IPS-18c (cell line): Measurements from ENCODE around the gene ATG4D.
A peak's percentile ranks its signal among the peaks of the same experiment; 100 is the strongest.
"Not testable (repeated sequence)": the region's sequence is repeated elsewhere in the genome, so short reads cannot be mapped to it uniquely, and the experiment has no call there.

Experiments
- H3K4me3 ChIP-seq: 2 replicates; pipeline ENCODE4 v1.7.0; 2013; ENCODE audit warnings: low read depth, mild to moderate bottlenecking, low read length, moderate library complexity; ENCODE audit not compliant: insufficient read depth
- H3K9me3 ChIP-seq: one replicate; pipeline ENCODE4 v1.6.1; 2013; ENCODE audit warnings: mild to moderate bottlenecking, low read length, moderate library complexity; ENCODE audit not compliant: control insufficient read depth, insufficient read depth

The ATG4D gene

GRCh38 chr19:10565567-10566407, 22.1 kb downstream of the ATG4D start, which contains the start of gene KRI1:
TSS of gene KRI1 (minus strand) at chr19:10566010. CDS start at chr19:10565999, 11 bp downstream.
- peak within 1 kb of the TSS; percentile 89 for H3K4me3 ChIP-seq
- H3K9me3 ChIP-seq, result no peaks in the 10 kb centered on the region

GRCh38 chr19:10566408-10566657, 22.6 kb downstream of the ATG4D start:
- Histone ChIP-seq H3K4me3 (peak overlapping the region; percentile 89), H3K9me3 (no peaks in the 10 kb centered on the region)

GRCh38 chr19:10566658-10567410, 23.1 kb downstream of the ATG4D start:
- Histone ChIP-seq H3K4me3 (no peak overlapping the region), H3K9me3 (no peaks in the 10 kb centered on the region)

- Histone ChIP-seq H3K4me3 (peak overlapping the region; percentile 61), H3K9me3 (no peaks in the 10 kb centered on the region)
These were observed 24.0 kb downstream of the ATG4D start for GRCh38 chr19:10567656-10568055.

GRCh38 chr19:10568062-10568825, 24.5 kb downstream of the ATG4D start:
- Histone ChIP-seq H3K4me3 (peak overlapping the region; percentile 61), H3K9me3 (no peaks in the 10 kb centered on the region)

GRCh38 chr19:10568826-10569651, 25.3 kb downstream of the ATG4D start, which contains the start of gene CDKN2D:
TSS of gene CDKN2D (minus strand) at chr19:10568979. CDS start at chr19:10568653, 326 bp downstream.
- Histone ChIP-seq H3K9me3 (no peaks in the 10 kb centered on the region), H3K4me3 (peak within 1 kb of the TSS; percentile 92)

- not testable (repeated sequence) for H3K4me3 ChIP-seq, H3K9me3 ChIP-seq
These were observed 30.1 kb downstream of the ATG4D start for GRCh38 chr19:10573793-10574192.

- H3K9me3 ChIP-seq, result no peaks in the 10 kb centered on the region
These were observed 30.8 kb downstream of the ATG4D start for GRCh38 chr19:10574462-10574861.

GRCh38 chr19:10575011-10575716, 31.5 kb downstream of the ATG4D start:
- H3K9me3 ChIP-seq, result no peaks in the 10 kb centered on the region

More at GRCh38 chr19:10574462-10574861, 30.8 kb downstream of the ATG4D start:
- no peak overlapping the region for H3K4me3 ChIP-seq

GRCh38 chr19:10577951-10578350, 34.2 kb downstream of the ATG4D start:
- Histone ChIP-seq H3K4me3 (no peak overlapping the region), H3K9me3 (no peaks in the 10 kb centered on the region)

More at GRCh38 chr19:10575011-10575716, 31.5 kb downstream of the ATG4D start:
- no peak overlapping the region for H3K4me3 ChIP-seq

GRCh38 chr19:10580979-10581631, 37.4 kb downstream of the ATG4D start:
- Histone ChIP-seq H3K4me3 (no peak overlapping the region), H3K9me3 (no peaks in the 10 kb centered on the region)

- no peaks in the 10 kb centered on the region for H3K9me3 ChIP-seq
These were observed 38.4 kb downstream of the ATG4D start for GRCh38 chr19:10582091-10582490.

GRCh38 chr19:10583036-10583776, 39.5 kb downstream of the ATG4D start:
- no peak overlapping the region for H3K4me3 ChIP-seq

More at GRCh38 chr19:10582091-10582490, 38.4 kb downstream of the ATG4D start:
- H3K4me3 ChIP-seq, result no peak overlapping the region

GRCh38 chr19:10586396-10586795, 42.7 kb downstream of the ATG4D start:
- no peaks in the 10 kb centered on the region for H3K9me3 ChIP-seq
- peak overlapping the region; percentile 79 for H3K4me3 ChIP-seq

More at GRCh38 chr19:10583036-10583776, 39.5 kb downstream of the ATG4D start:
- H3K9me3 ChIP-seq, result no peaks in the 10 kb centered on the region
